H9 (cell line): ENCODE measurements around the gene ZNF407. TPM values are rescaled to one million over a fixed set of nuclear protein-coding genes. Genes with fewer than 3 reads are reported as not detected.

Experiments used
- DNase-seq: peaks from one replicate; pipeline ENCODE4 v3.0.0-alpha.2; 2017
- H2AFZ ChIP-seq: one replicate; pipeline ENCODE4 v1.6.1; 2013; ENCODE audit warnings: mild to moderate bottlenecking, low read length, control low read depth, moderate library complexity
- H2AK5ac ChIP-seq: 2 replicates; pipeline ENCODE4 v1.6.1; 2013; ENCODE audit warnings: low read length, control low read depth, mixed read lengths; ENCODE audit not compliant: insufficient read length
- H2BK120ac ChIP-seq: one replicate; pipeline ENCODE4 v1.6.1; 2013; ENCODE audit warnings: low read depth, mild to moderate bottlenecking, low read length, control low read depth, inconsistent platforms; ENCODE audit not compliant: poor library complexity, severe bottlenecking
- H2BK12ac ChIP-seq: 2 replicates; pipeline ENCODE4 v1.6.1; 2013; ENCODE audit warnings: low read length, control low read depth, mixed read lengths, low read depth; ENCODE audit not compliant: insufficient read length
- H2BK15ac ChIP-seq: 2 replicates; pipeline ENCODE4 v1.6.1; 2013; ENCODE audit warnings: low read depth, low read length, control low read depth
- H2BK20ac ChIP-seq: one replicate; pipeline ENCODE4 v1.6.1; 2013; ENCODE audit warnings: low read depth, mild to moderate bottlenecking, low read length, control low read depth, inconsistent platforms; ENCODE audit not compliant: poor library complexity, severe bottlenecking
- H2BK5ac ChIP-seq: 2 replicates; pipeline ENCODE4 v1.6.1; 2013; ENCODE audit warnings: low read length, control low read depth, mixed read lengths; ENCODE audit not compliant: insufficient read length
- H3K14ac ChIP-seq: 2 replicates; pipeline ENCODE4 v1.6.1; 2013; ENCODE audit warnings: low read length, control low read depth; ENCODE audit not compliant: insufficient read depth
- H3K18ac ChIP-seq: 2 replicates; pipeline ENCODE4 v1.6.1; 2013; ENCODE audit warnings: low read depth, mild to moderate bottlenecking, mixed read lengths, low read length, control low read depth; ENCODE audit not compliant: insufficient read length
- H3K23ac ChIP-seq: 2 replicates; pipeline ENCODE4 v1.6.1; 2013; ENCODE audit warnings: low read length, control low read depth, mixed read lengths, low read depth; ENCODE audit not compliant: insufficient read length
- H3K23me2 ChIP-seq: 2 replicates; pipeline ENCODE4 v1.6.1; 2013; ENCODE audit warnings: low read depth, mild to moderate bottlenecking, mixed read lengths, low read length, control low read depth; ENCODE audit not compliant: insufficient read length, poor library complexity, severe bottlenecking
- H3K27ac ChIP-seq: 2 replicates; pipeline ENCODE4 v1.5.1; 2013; ENCODE audit warnings: low read length, control low read depth, mixed read lengths, low read depth; ENCODE audit not compliant: insufficient read length
- H3K27me3 ChIP-seq: 2 replicates; pipeline ENCODE4 v1.6.1; 2013; ENCODE audit warnings: low read length, control low read depth, inconsistent platforms; ENCODE audit not compliant: insufficient read depth
- H3K4ac ChIP-seq: 2 replicates; pipeline ENCODE4 v1.6.1; 2013; ENCODE audit warnings: low read depth, mild to moderate bottlenecking, control low read depth, inconsistent platforms, low read length, moderate library complexity
- H3K4me1 ChIP-seq: 2 replicates; pipeline ENCODE4 v1.6.1; 2013; ENCODE audit warnings: low read length, control low read depth, inconsistent platforms; ENCODE audit not compliant: insufficient read depth
- H3K4me2 ChIP-seq: 2 replicates; pipeline ENCODE4 v1.6.1; 2013; ENCODE audit warnings: low read length, control low read depth, mixed read lengths; ENCODE audit not compliant: insufficient read length, insufficient read depth
- H3K56ac ChIP-seq: 2 replicates; pipeline ENCODE4 v1.6.1; 2013; ENCODE audit warnings: low read depth, mild to moderate bottlenecking, mixed read lengths, low read length, control low read depth; ENCODE audit not compliant: insufficient read length
- H3K79me1 ChIP-seq: 2 replicates; pipeline ENCODE4 v1.6.1; 2013; ENCODE audit warnings: low read depth, mild to moderate bottlenecking, moderate library complexity, low read length, control low read depth, inconsistent platforms; ENCODE audit not compliant: insufficient read depth, poor library complexity, severe bottlenecking
- H3K79me2 ChIP-seq: 2 replicates; pipeline ENCODE4 v1.6.1; 2013; ENCODE audit warnings: low read length, control low read depth, inconsistent platforms; ENCODE audit not compliant: insufficient read depth
- H3K9ac ChIP-seq: 2 replicates; pipeline ENCODE4 v1.6.1; 2013; ENCODE audit warnings: low read length, control low read depth, mixed read lengths; ENCODE audit not compliant: insufficient read length; ENCODE audit errors: extremely low read depth
- H3K9me3 ChIP-seq: one replicate; pipeline ENCODE4 v1.6.1; 2013; ENCODE audit warnings: low read depth, low read length, inconsistent platforms; ENCODE audit not compliant: control insufficient read depth
- H3T11ph ChIP-seq: one replicate; pipeline ENCODE4 v1.6.1; 2013; ENCODE audit warnings: mild to moderate bottlenecking, low read length, control low read depth, inconsistent platforms
- H4K20me1 ChIP-seq: one replicate; pipeline ENCODE4 v1.6.1; 2013; ENCODE audit not compliant: control insufficient read depth, insufficient read length, insufficient read depth
- H4K5ac ChIP-seq: 2 replicates; pipeline ENCODE4 v1.6.1; 2013; ENCODE audit warnings: low read depth, mild to moderate bottlenecking, mixed read lengths, low read length, control low read depth; ENCODE audit not compliant: insufficient read length
- H4K8ac ChIP-seq: replicated peaks from 2 replicates; pipeline ENCODE4 v1.6.1; 2013; ENCODE audit warnings: low read length, control low read depth, mixed read lengths, low read depth; ENCODE audit not compliant: insufficient read length
- H4K91ac ChIP-seq: 2 replicates; pipeline ENCODE4 v1.6.1; 2013; ENCODE audit warnings: low read depth, mild to moderate bottlenecking, moderate library complexity, mixed read lengths, low read length, control low read depth; ENCODE audit not compliant: insufficient read length
- H3K27ac Mint-ChIP-seq, 3 experiments: 2 replicates in 2 of 3; 3 replicates in 1 of 3; pipeline ENCODE4 v1.8.0; 2020 to 2021; ENCODE audit warnings: mixed read lengths in 3 of 3, mild to moderate bottlenecking in 1 of 3, moderate library complexity in 1 of 3
- H3K27me3 Mint-ChIP-seq: 2 replicates; pipeline ENCODE4 v1.8.0; 2021; ENCODE audit warnings: low read depth, mild to moderate bottlenecking, moderate library complexity, mixed read lengths
- H3K36me3 Mint-ChIP-seq, 3 experiments: 2 replicates in 2 of 3; 3 replicates in 1 of 3; pipeline ENCODE4 v1.8.0; 2020 to 2021; ENCODE audit warnings: low read depth in 3 of 3, mixed read lengths in 3 of 3; ENCODE audit not compliant: insufficient read depth in 1 of 3
- H3K4me1 Mint-ChIP-seq, 2 experiments: 2 replicates each; pipeline ENCODE4 v1.8.0; 2020; ENCODE audit warnings: mixed read lengths in 2 of 2
- H3K4me3 Mint-ChIP-seq, 2 experiments: 2 replicates in 1 of 2; 3 replicates in 1 of 2; pipeline ENCODE4 v1.8.0; 2020 to 2021; ENCODE audit warnings: mild to moderate bottlenecking in 2 of 2, mixed read lengths in 2 of 2, moderate library complexity in 1 of 2
- H3K9me3 Mint-ChIP-seq, 2 experiments: 2 replicates in 1 of 2; 3 replicates in 1 of 2; pipeline ENCODE4 v1.8.0; 2020; ENCODE audit warnings: mild to moderate bottlenecking in 2 of 2, mixed read lengths in 2 of 2, moderate library complexity in 1 of 2
- CTCF ChIP-seq: fragments of 200-600 bp; sonication (generic); conservative IDR thresholded peaks from 3 replicates; pipeline ENCODE4 v1.8.0; 2021; ENCODE audit warnings: antibody characterized with exemption, mild to moderate bottlenecking
- WGBS: extraction: QIAGEN DNeasy Blood & Tissue Kit; methylation state at CpG from one replicate; pipeline ENCODE4 v1.1.7; 2013; ENCODE audit warnings: missing lambda C conversion rate, low lambda C conversion rate, mixed read lengths; ENCODE audit not compliant: insufficient read length; ENCODE audit errors: extremely low coverage; 5-methylcytosine and 5-hydroxymethylcytosine counted together
- total RNA-seq: library from RNA; stranded (reverse); gene quantifications from 2 replicates; pipeline ENCODE4 v1.2.1, GENCODE V29; 2021

The ZNF407 gene
- total RNA-seq, 1 experiment from 2014 or later, result 8.7 TPM

- Histone ChIP-seq H3K4me1 (no peaks in the 10 kb centered on the region; the same call in 1 of the 2 replicates), H3K4me2 (no peak overlapping the region), H3K23ac (no peak overlapping the region), H3K56ac (no peak overlapping the region), H2BK120ac (no peak overlapping the region), H2BK5ac (no peak overlapping the region), H3K79me1 (no peaks in the 10 kb centered on the region), H3K23me2 (no peaks in the 10 kb centered on the region), H3K27ac (no peak overlapping the region), H2BK12ac (no peak overlapping the region), H3K4ac (no peak overlapping the region), H3K18ac (no peak overlapping the region), H3K79me2 (no peaks in the 10 kb centered on the region), H3K9ac (no peak overlapping the region), H2AK5ac (no peak overlapping the region), H3K14ac (no peak overlapping the region), H3K27me3 (no peaks in the 10 kb centered on the region), H3T11ph (no peak overlapping the region), H2AFZ (no peak overlapping the region), H2BK20ac (no peak overlapping the region), H4K8ac (no peak overlapping the region), H4K5ac (no peak overlapping the region), H4K20me1 (no peaks in the 10 kb centered on the region), H2BK15ac (no peak overlapping the region), H3K9me3 (no peaks in the 10 kb centered on the region), H4K91ac (no peak overlapping the region)
- no peak overlapping the region for H3K4me3 Mint-ChIP-seq
- WGBS, result no CpG with 5 or more reads among the region's 1 CpG
- H3K9me3 Mint-ChIP-seq, result no peaks in the 10 kb centered on the region
- no peak for TF ChIP-seq CTCF
- no peaks in the 10 kb centered on the region for H3K36me3 Mint-ChIP-seq
- DNase-seq, result no peak
- H3K4me1 Mint-ChIP-seq, result peaks cover 12 to 21% of the 10 kb centered on the region in 2 experiments
- H3K27ac Mint-ChIP-seq, result no peak overlapping the region
- H3K27me3 Mint-ChIP-seq, result no peaks in the 10 kb centered on the region
Measured at GRCh38 chr18:74832999-74833398, 235.3 kb downstream of the ZNF407 start.
